BJ (cell line): ENCODE measurements around the gene HRH2. TPM values are rescaled to one million over a fixed set of nuclear protein-coding genes. Genes with fewer than 3 reads are reported as not detected.

ENCODE experiments used
- CTCF ChIA-PET: fragments of 350-600 bp; formaldehyde crosslinking; extraction: SDS; loops from one replicate; lab custom pipeline; 2021; ENCODE audit warnings: antibody characterized with exemption, inconsistent platforms; lab: Yijun Ruan, JAX
- POLR2A ChIA-PET: fragments of 300-600 bp; sonication (Branson Sonifier 250); formaldehyde crosslinking; extraction: SDS; loops from one replicate; lab custom pipeline; 2021; ENCODE audit warnings: antibody characterized with exemption; lab: Charles Lee
- DNase-seq: peaks from one replicate; pipeline ENCODE4 v3.0.0-alpha.2; 2011; ENCODE audit warnings: low read depth
- H3K27me3 ChIP-seq: 2 replicates; pipeline ENCODE4 v1.6.0; 2011; ENCODE audit warnings: low read length; ENCODE audit not compliant: control insufficient read depth, insufficient read depth
- H3K36me3 ChIP-seq: 2 replicates; pipeline ENCODE4 v1.5.1; 2011; ENCODE audit warnings: low read length; ENCODE audit not compliant: control insufficient read depth, insufficient read depth
- H3K4me3 ChIP-seq: 2 replicates; pipeline ENCODE4 v1.5.1; 2011; ENCODE audit warnings: low read depth, mild to moderate bottlenecking, control low read depth, low read length
- CTCF ChIP-seq: IDR thresholded peaks from 2 replicates; pipeline ENCODE4 v1.5.1; 2011; ENCODE audit warnings: low read depth, mild to moderate bottlenecking, control low read depth, inconsistent platforms, low read length, moderate library complexity; ENCODE audit not compliant: insufficient read depth
- polyA plus RNA-seq: library from polyadenylated mRNA; depleted of rRNA; stranded (reverse); fragments of >200 nt; gene quantifications from 2 replicates; pipeline ENCODE4 v1.2.3, GENCODE V29; 2011

HRH2 gene
- polyA plus RNA-seq, 1 experiment, result not detected

GRCh38 chr5:175710326-175710725, 52.5 kb downstream of the HRH2 start:
- no peak for DNase-seq
- CTCF ChIA-PET, result no interaction called here
- no peak overlapping the region for H3K4me3 ChIP-seq
- H3K36me3 ChIP-seq, result no peaks in the 10 kb centered on the region
- TF ChIP-seq CTCF, result no peak
- H3K27me3 ChIP-seq, result no peaks in the 10 kb centered on the region
- POLR2A ChIA-PET, result no interaction called here

- Histone ChIP-seq H3K27me3 (no peaks in the 10 kb centered on the region), H3K4me3 (no peak overlapping the region), H3K36me3 (no peaks in the 10 kb centered on the region)
- TF ChIP-seq CTCF, result no peak
- ChIA-PET CTCF (interaction anchor here (0.6 kb wide), 1 partner anchor 177 kb away, joined by 3 read pairs; no protein-coding TSS in a partner anchor), POLR2A (no interaction called here)
- DNase-seq, result no peak
These were observed 53.2 kb downstream of the HRH2 start for GRCh38 chr5:175711031-175711430.

- H3K27me3 ChIP-seq, result no peaks in the 10 kb centered on the region
- no peak for TF ChIP-seq CTCF
- ChIA-PET CTCF (no interaction called here), POLR2A (no interaction called here)
- DNase-seq, result no peak
- no peaks in the 10 kb centered on the region for H3K36me3 ChIP-seq
- H3K4me3 ChIP-seq, result no peak overlapping the region
These were observed 53.8 kb downstream of the HRH2 start for GRCh38 chr5:175711472-175712312.

- TF ChIP-seq CTCF, result no peak
- H3K27me3 ChIP-seq, result no peaks in the 10 kb centered on the region
- no peaks in the 10 kb centered on the region for H3K36me3 ChIP-seq
- POLR2A ChIA-PET, result no interaction called here
- no peak for DNase-seq
- H3K4me3 ChIP-seq, result no peak overlapping the region
- CTCF ChIA-PET, result no interaction called here
These were observed 54.4 kb downstream of the HRH2 start for GRCh38 chr5:175712313-175712680.

- Histone ChIP-seq H3K4me3 (no peak overlapping the region), H3K36me3 (no peaks in the 10 kb centered on the region), H3K27me3 (no peaks in the 10 kb centered on the region)
- ChIA-PET CTCF (no interaction called here), POLR2A (no interaction called here)
- TF ChIP-seq CTCF, result no peak
- DNase-seq, result no peak
These were observed 54.8 kb downstream of the HRH2 start for GRCh38 chr5:175712681-175713085.
